ENCODE measurements around the gene EFCAB8. TPM values are rescaled to one million over a fixed set of nuclear protein-coding genes. Genes with fewer than 3 reads are reported as not detected.

EFCAB8 gene
- total RNA-seq, 1 experiment from 2014 or later: 0.09 TPM

GRCh38 chr20:32969356-32970114 is 110.8 kb downstream of the EFCAB8 start:
- peak; percentile 23 for DNase-seq
- H3K27me3 Mint-ChIP-seq (ENCODE audit: low read depth): peaks cover 12% of the 10 kb centered on the region
- H3K4me1 Mint-ChIP-seq: peaks cover 8 to 15% of the 10 kb centered on the region in 2 experiments
- Histone ChIP-seq H3K79me2 (ENCODE audit: insufficient read depth, low read length) (no peaks in the 10 kb centered on the region), H3K56ac (ENCODE audit: insufficient read length, low read depth, low read length) (no peak overlapping the region), H4K5ac (ENCODE audit: insufficient read length, low read depth, low read length) (no peak overlapping the region), H4K91ac (ENCODE audit: insufficient read length, low read depth, low read length) (no peak overlapping the region), H2BK120ac (ENCODE audit: low read depth, low read length, poor library complexity, severe bottlenecking) (no peak overlapping the region), H3K27me3 (ENCODE audit: insufficient read depth, low read length) (no peaks in the 10 kb centered on the region; the same call in 1 of the 2 replicates), H2AFZ (ENCODE audit: low read length) (no peak overlapping the region), H3K14ac (ENCODE audit: insufficient read depth, low read length) (no peak overlapping the region; the same call in 1 of the 2 replicates), H2BK20ac (ENCODE audit: low read depth, low read length, poor library complexity, severe bottlenecking) (no peak overlapping the region), H2BK15ac (ENCODE audit: low read depth, low read length) (no peak overlapping the region), H3K79me1 (ENCODE audit: insufficient read depth, low read depth, low read length, poor library complexity, severe bottlenecking) (no peaks in the 10 kb centered on the region), H3T11ph (ENCODE audit: low read length) (no peak overlapping the region), H3K9ac (ENCODE audit: extremely low read depth, insufficient read length, low read length) (no peak overlapping the region), H2AK5ac (ENCODE audit: insufficient read length, low read length) (no peak overlapping the region), H3K27ac (ENCODE audit: insufficient read length, low read depth, low read length) (no peak overlapping the region), H2BK12ac (ENCODE audit: insufficient read length, low read depth, low read length) (no peak overlapping the region), H2BK5ac (ENCODE audit: insufficient read length, low read length) (no peak overlapping the region), H3K23me2 (ENCODE audit: insufficient read length, low read depth, low read length, poor library complexity, severe bottlenecking) (no peaks in the 10 kb centered on the region), H3K9me3 (ENCODE audit: control insufficient read depth, low read depth, low read length) (no peaks in the 10 kb centered on the region), H4K8ac (replicated peaks; ENCODE audit: insufficient read length, low read depth, low read length) (no peak overlapping the region), H3K4ac (ENCODE audit: low read depth, low read length) (no peak overlapping the region), H4K20me1 (ENCODE audit: control insufficient read depth, insufficient read depth, insufficient read length) (no peaks in the 10 kb centered on the region), H3K4me2 (ENCODE audit: insufficient read depth, insufficient read length, low read length) (no peak overlapping the region), H3K23ac (ENCODE audit: insufficient read length, low read depth, low read length) (no peak overlapping the region), H3K4me1 (ENCODE audit: insufficient read depth, low read length) (peaks cover 4% of the 10 kb centered on the region; the same call in 1 of the 2 replicates), H3K18ac (ENCODE audit: insufficient read length, low read depth, low read length) (no peak overlapping the region)
- H3K27ac Mint-ChIP-seq: peak overlapping the region in 2 of 3 experiments; percentile 50 to 94; a peak in 2 of 7 replicates
- H3K9me3 Mint-ChIP-seq: no peaks in the 10 kb centered on the region; a peak in 2 of 5 replicates
- H3K36me3 Mint-ChIP-seq (ENCODE audit: insufficient read depth in 1 of 3, low read depth in 3 of 3): no peaks in the 10 kb centered on the region
- TF ChIP-seq CTCF (conservative IDR thresholded peaks at IDR 0.05): no peak
- WGBS (ENCODE audit: extremely low coverage, insufficient read length, low lambda C conversion rate): no CpG with 5 or more reads among the region's 13 CpGs
- H3K4me3 Mint-ChIP-seq: no peak overlapping the region

All from H9 (cell line).